ACC112 (cell line): ENCODE results near the gene NELFA.

Experiments
- H2AFZ ChIP-seq: fragments of 200-600 bp; sonication (generic); one replicate; pipeline ENCODE4 v1.6.0; 2017; ENCODE audit warnings: antibody characterized with exemption, low read length; ENCODE audit not compliant: unreplicated experiment
- H3K27ac ChIP-seq: fragments of 200-600 bp; sonication (generic); 2 replicates; pipeline ENCODE4 v1.5.1; 2014; ENCODE audit warnings: low read depth, mild to moderate bottlenecking, antibody characterized with exemption, low read length, moderate library complexity
- H3K27me3 ChIP-seq: fragments of 200-600 bp; sonication (generic); 2 replicates; pipeline ENCODE4 v1.6.1; 2014; ENCODE audit warnings: mild to moderate bottlenecking, antibody characterized with exemption, low read length, moderate library complexity, mixed read lengths; ENCODE audit not compliant: insufficient read depth
- H3K36me3 ChIP-seq: fragments of 200-600 bp; sonication (generic); 2 replicates; pipeline ENCODE4 v1.6.1; 2016; ENCODE audit warnings: mild to moderate bottlenecking, antibody characterized with exemption, low read length, moderate library complexity, mixed read lengths; ENCODE audit not compliant: insufficient read depth
- H3K4me1 ChIP-seq: fragments of 200-600 bp; sonication (generic); one replicate; pipeline ENCODE4 v1.6.1; 2016; ENCODE audit warnings: low read length, mixed read lengths; ENCODE audit not compliant: insufficient read depth, unreplicated experiment, control insufficient read depth
- H3K4me3 ChIP-seq: fragments of 200-600 bp; sonication (generic); 2 replicates; pipeline ENCODE4 v1.5.1; 2014; ENCODE audit warnings: mild to moderate bottlenecking, low read depth, low read length
- H3K79me2 ChIP-seq: fragments of 200-600 bp; sonication (generic); one replicate; pipeline ENCODE4 v1.6.0; 2016; ENCODE audit warnings: low read length; ENCODE audit not compliant: control insufficient read depth, unreplicated experiment, insufficient read depth

NELFA gene

GRCh38 chr4:1973218-1973617 is 35.6 kb downstream of the NELFA start:
- peaks cover 14% of the 10 kb centered on the region; the same call in 1 of the 2 replicates for H3K36me3 ChIP-seq
- H3K79me2 ChIP-seq = no peaks in the 10 kb centered on the region
- H2AFZ ChIP-seq = no peak overlapping the region
- no peak overlapping the region for H3K4me3 ChIP-seq
- no peak overlapping the region for H3K27ac ChIP-seq
- no peaks in the 10 kb centered on the region for H3K4me1 ChIP-seq
- H3K27me3 ChIP-seq = no peaks in the 10 kb centered on the region

GRCh38 chr4:1972414-1972813 is 36.4 kb downstream of the NELFA start:
- no peak overlapping the region for H3K4me3 ChIP-seq
- no peak overlapping the region for H3K27ac ChIP-seq
- no peaks in the 10 kb centered on the region for H3K79me2 ChIP-seq
- peaks cover 18% of the 10 kb centered on the region; the same call in 1 of the 2 replicates for H3K36me3 ChIP-seq
- H3K4me1 ChIP-seq = no peaks in the 10 kb centered on the region
- no peaks in the 10 kb centered on the region for H3K27me3 ChIP-seq
- H2AFZ ChIP-seq = no peak overlapping the region

GRCh38 chr4:1971456-1972200 is 37.1 kb downstream of the NELFA start:
- no peak overlapping the region for H3K27ac ChIP-seq
- no peak overlapping the region for H2AFZ ChIP-seq
- no peaks in the 10 kb centered on the region for H3K79me2 ChIP-seq
- H3K4me3 ChIP-seq = no peak overlapping the region
- no peaks in the 10 kb centered on the region for H3K4me1 ChIP-seq
- H3K36me3 ChIP-seq = peaks cover 14% of the 10 kb centered on the region; the same call in 1 of the 2 replicates
- no peaks in the 10 kb centered on the region for H3K27me3 ChIP-seq

DNA sequence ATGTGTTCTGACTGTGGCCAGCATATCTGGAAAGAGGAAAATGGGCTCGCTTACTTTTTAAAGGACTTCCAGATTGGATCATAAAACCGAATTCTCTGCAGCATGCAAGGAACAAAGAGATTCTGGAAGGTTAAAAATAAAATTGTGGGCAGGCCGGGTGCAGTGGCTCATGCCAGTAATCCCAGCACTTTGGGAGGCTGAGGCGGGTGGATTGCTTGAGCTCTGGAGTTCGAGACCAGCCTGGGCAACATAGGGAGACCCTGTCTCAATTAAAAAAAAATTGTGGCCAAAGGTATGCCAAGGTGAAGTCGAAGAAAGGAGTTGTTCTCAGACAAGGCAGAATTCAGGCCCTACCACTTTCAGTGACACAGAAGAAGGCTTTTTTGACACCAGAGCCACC is 37.8 kb downstream of the NELFA start:
- Histone ChIP-seq H2AFZ (no peak overlapping the region), H3K4me3 (no peak overlapping the region), H3K4me1 (no peaks in the 10 kb centered on the region), H3K36me3 (peaks cover 12% of the 10 kb centered on the region; the same call in 1 of the 2 replicates), H3K27ac (no peak overlapping the region), H3K79me2 (no peaks in the 10 kb centered on the region), H3K27me3 (no peaks in the 10 kb centered on the region)

- no peaks in the 10 kb centered on the region for H3K79me2 ChIP-seq
- no peak overlapping the region for H2AFZ ChIP-seq
- no peak overlapping the region for H3K4me3 ChIP-seq
- H3K27ac ChIP-seq = no peak overlapping the region
- peaks cover 17% of the 10 kb centered on the region; the same call in 1 of the 2 replicates for H3K36me3 ChIP-seq
- H3K4me1 ChIP-seq = no peaks in the 10 kb centered on the region
- no peaks in the 10 kb centered on the region for H3K27me3 ChIP-seq
Observed at GRCh38 chr4:1969928-1970723, 38.6 kb downstream of the NELFA start.

GRCh38 chr4:1968686-1969295 is 40.0 kb downstream of the NELFA start:
- H3K27me3 ChIP-seq = no peaks in the 10 kb centered on the region
- H3K36me3 ChIP-seq = peaks cover 24% of the 10 kb centered on the region; the same call in 1 of the 2 replicates

GRCh38 chr4:1967512-1968149 is 41.1 kb downstream of the NELFA start:
- Histone ChIP-seq H3K27ac (no peak overlapping the region), H3K4me1 (no peaks in the 10 kb centered on the region), H3K27me3 (no peaks in the 10 kb centered on the region), H3K4me3 (no peak overlapping the region), H3K79me2 (no peaks in the 10 kb centered on the region), H3K36me3 (peaks cover 24% of the 10 kb centered on the region; the same call in 1 of the 2 replicates), H2AFZ (no peak overlapping the region)

More at GRCh38 chr4:1968686-1969295, 40.0 kb downstream of the NELFA start:
- H3K27ac ChIP-seq = no peak overlapping the region
- H3K4me3 ChIP-seq = no peak overlapping the region
- H2AFZ ChIP-seq = no peak overlapping the region
- H3K4me1 ChIP-seq = no peaks in the 10 kb centered on the region
- no peaks in the 10 kb centered on the region for H3K79me2 ChIP-seq

GRCh38 chr4:1964971-1965370 is 43.8 kb downstream of the NELFA start:
- Histone ChIP-seq H3K36me3 (peaks cover 39% of the 10 kb centered on the region; the same call in 1 of the 2 replicates), H3K4me1 (no peaks in the 10 kb centered on the region), H3K79me2 (peaks cover 2% of the 10 kb centered on the region), H2AFZ (no peak overlapping the region), H3K4me3 (no peak overlapping the region), H3K27ac (no peak overlapping the region), H3K27me3 (no peaks in the 10 kb centered on the region)

DNA sequence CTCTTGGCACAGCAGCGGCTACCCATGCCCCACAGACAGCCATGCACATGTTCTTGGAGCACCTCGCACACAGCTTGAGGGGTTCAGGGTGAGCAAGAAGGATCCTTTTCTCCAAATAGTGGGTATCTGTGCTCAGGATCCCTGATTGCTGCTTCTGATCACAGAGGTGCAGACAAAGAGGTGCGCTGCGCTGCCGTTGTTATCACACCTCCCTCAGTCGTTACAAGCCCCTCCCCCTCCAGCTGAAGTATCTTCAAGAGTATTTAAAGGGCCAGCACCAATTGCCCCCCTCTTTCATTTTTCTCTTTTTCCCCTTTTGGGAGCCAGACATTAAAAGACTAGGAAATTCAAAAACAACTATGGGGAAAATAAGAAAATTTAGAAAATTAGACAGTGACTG is 44.3 kb downstream of the NELFA start:
- no peak overlapping the region for H3K4me3 ChIP-seq
- H3K36me3 ChIP-seq = peaks cover 39% of the 10 kb centered on the region; the same call in 1 of the 2 replicates
- no peaks in the 10 kb centered on the region for H3K4me1 ChIP-seq
- no peak overlapping the region for H3K27ac ChIP-seq
- no peak overlapping the region for H2AFZ ChIP-seq
- H3K79me2 ChIP-seq = peaks cover 2% of the 10 kb centered on the region
- no peaks in the 10 kb centered on the region for H3K27me3 ChIP-seq

GRCh38 chr4:1962980-1963379 is 45.8 kb downstream of the NELFA start:
- peaks cover 32% of the 10 kb centered on the region; the same call in 1 of the 2 replicates for H3K36me3 ChIP-seq
- H3K27ac ChIP-seq = no peak overlapping the region
- no peaks in the 10 kb centered on the region for H3K4me1 ChIP-seq
- no peak overlapping the region for H3K4me3 ChIP-seq
- H3K79me2 ChIP-seq = peaks cover 2% of the 10 kb centered on the region
- H2AFZ ChIP-seq = no peak overlapping the region
- no peaks in the 10 kb centered on the region for H3K27me3 ChIP-seq
